Measurements from ENCODE around the gene RASL12.

The RASL12 gene

DNA sequence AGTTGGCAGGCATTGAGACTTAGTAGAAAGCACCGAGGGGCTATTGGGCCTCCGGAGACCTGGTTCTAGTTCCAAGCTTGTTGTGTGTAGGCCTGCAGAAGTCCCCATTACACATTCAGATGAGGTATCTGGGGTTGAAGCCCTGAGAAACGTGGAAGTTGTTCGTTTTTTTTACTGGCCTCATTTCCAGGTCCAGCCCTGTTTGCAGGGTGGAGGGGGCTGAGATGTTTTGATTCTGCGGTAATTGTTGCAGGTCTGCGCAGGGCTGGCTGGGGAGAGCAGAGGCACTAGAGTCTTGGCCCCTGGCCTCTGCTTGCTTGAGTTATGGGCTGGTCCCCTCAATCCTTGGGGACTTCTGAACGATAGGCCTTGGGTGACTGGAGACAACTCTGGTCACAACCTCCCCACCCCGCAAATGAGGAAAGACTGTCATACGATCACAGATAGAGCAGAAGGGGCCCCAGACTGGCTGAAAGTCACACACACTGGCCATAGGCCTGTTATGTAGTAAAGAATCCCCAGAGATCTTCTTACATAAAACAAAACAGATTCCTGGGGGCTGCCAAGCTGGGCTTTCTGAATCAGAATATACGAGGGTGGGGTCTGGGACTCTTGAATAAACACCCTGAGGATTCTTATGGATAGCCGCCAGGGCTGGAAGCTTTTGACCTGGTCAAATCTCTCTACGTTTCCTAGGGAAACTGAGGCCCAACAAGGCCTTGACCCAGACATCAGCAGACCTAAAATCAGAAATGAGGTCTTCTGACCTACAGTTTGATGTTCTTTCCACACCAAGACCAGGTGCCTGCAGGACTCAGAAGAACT is 24.4 kb upstream of the RASL12 start:
- no peaks in the 10 kb centered on the region for H3K27me3 ChIP-seq (ENCODE audit: control insufficient read depth, insufficient read depth, low read length)
- H3K4me3 ChIP-seq (ENCODE audit: low read depth, low read length) = no peak overlapping the region
- H3K4me1 ChIP-seq (ENCODE audit: control insufficient read depth, insufficient read depth, low read length) = peaks cover 22% of the 10 kb centered on the region
- no peaks in the 10 kb centered on the region for H3K36me3 ChIP-seq (ENCODE audit: control insufficient read depth, insufficient read depth, low read length)
- H3K9ac ChIP-seq (ENCODE audit: low read length) = no peak overlapping the region
- no peak overlapping the region for H3K27ac ChIP-seq (ENCODE audit: low read depth, low read length)
- no peaks in the 10 kb centered on the region for H3K9me3 ChIP-seq (ENCODE audit: control insufficient read depth, insufficient read depth, low read depth, low read length)

DNA sequence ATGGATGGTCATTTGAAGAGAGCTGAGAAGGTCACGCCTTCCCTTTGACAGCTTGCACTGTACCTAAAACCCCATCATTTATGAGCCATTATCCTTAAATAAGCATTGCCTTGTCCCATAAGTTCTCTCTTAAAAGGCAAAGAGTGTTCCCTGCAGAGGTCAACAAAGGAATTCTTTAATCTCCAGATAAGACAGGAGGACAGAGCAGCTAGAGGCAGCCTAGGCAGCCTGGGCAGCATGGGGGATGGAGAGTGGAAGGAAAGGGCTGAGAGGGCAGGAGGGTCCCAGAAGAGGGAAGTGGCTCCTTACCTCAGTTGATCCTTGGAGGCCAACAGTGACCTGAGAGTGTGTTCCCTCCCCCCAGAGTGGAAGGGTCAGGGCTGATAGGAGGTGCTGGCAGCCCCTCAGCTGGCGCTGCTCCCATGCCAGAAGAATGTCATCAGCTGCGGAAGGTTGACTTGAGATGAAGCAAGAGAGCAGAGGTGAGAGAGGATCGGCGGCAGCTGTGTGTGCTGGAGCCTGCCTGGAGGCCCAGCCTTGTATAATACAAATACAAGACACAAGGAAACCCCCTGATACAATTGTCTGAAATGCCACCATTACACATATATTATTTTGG is 21.5 kb upstream of the RASL12 start:
- Histone ChIP-seq H3K9me3 (ENCODE audit: control insufficient read depth, insufficient read depth, low read depth, low read length) (no peaks in the 10 kb centered on the region), H3K4me3 (ENCODE audit: low read depth, low read length) (no peak overlapping the region), H3K27ac (ENCODE audit: low read depth, low read length) (no peak overlapping the region), H3K4me1 (ENCODE audit: control insufficient read depth, insufficient read depth, low read length) (peaks cover 44% of the 10 kb centered on the region), H3K27me3 (ENCODE audit: control insufficient read depth, insufficient read depth, low read length) (no peaks in the 10 kb centered on the region), H3K36me3 (ENCODE audit: control insufficient read depth, insufficient read depth, low read length) (no peaks in the 10 kb centered on the region), H3K9ac (ENCODE audit: low read length) (no peak overlapping the region)

DNA sequence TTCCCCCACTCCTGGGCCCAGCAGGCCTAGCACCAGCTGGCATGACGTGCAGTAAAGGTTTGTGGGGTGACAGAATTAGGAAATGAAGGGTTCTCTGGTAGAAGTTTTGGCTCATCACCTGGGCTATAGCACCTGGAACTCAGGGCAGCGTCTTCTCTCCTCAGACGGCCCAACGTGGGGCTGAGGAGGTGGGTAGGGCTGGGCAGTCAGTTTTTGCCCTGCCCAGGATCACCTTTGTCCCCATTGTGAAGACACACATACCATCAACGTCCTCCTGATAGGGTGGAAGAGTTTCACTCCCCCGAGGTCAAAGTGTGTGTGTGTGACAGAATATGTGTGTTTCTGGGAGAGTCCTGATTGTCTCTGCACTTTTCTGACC is 20.8 kb upstream of the RASL12 start:
- Histone ChIP-seq H3K9ac (ENCODE audit: low read length) (no peak overlapping the region), H3K9me3 (ENCODE audit: control insufficient read depth, insufficient read depth, low read depth, low read length) (no peaks in the 10 kb centered on the region)

GRCh38 chr15:65087873-65088642 is 20.3 kb upstream of the RASL12 start:
- no peaks in the 10 kb centered on the region for H3K9me3 ChIP-seq (ENCODE audit: control insufficient read depth, insufficient read depth, low read depth, low read length)
- H3K4me3 ChIP-seq (ENCODE audit: low read depth, low read length) = no peak overlapping the region
- H3K4me1 ChIP-seq (ENCODE audit: control insufficient read depth, insufficient read depth, low read length) = peaks cover 56% of the 10 kb centered on the region
- no peaks in the 10 kb centered on the region for H3K36me3 ChIP-seq (ENCODE audit: control insufficient read depth, insufficient read depth, low read length)
- no peaks in the 10 kb centered on the region for H3K27me3 ChIP-seq (ENCODE audit: control insufficient read depth, insufficient read depth, low read length)
- H3K27ac ChIP-seq (ENCODE audit: low read depth, low read length) = no peak overlapping the region
- H3K9ac ChIP-seq (ENCODE audit: low read length) = no peak overlapping the region

More for the DNA sequence above, 20.8 kb upstream of the RASL12 start:
- Histone ChIP-seq H3K4me1 (ENCODE audit: control insufficient read depth, insufficient read depth, low read length) (peaks cover 51% of the 10 kb centered on the region), H3K36me3 (ENCODE audit: control insufficient read depth, insufficient read depth, low read length) (no peaks in the 10 kb centered on the region), H3K27ac (ENCODE audit: low read depth, low read length) (no peak overlapping the region), H3K27me3 (ENCODE audit: control insufficient read depth, insufficient read depth, low read length) (no peaks in the 10 kb centered on the region), H3K4me3 (ENCODE audit: low read depth, low read length) (no peak overlapping the region)

- peaks cover 62% of the 10 kb centered on the region for H3K4me1 ChIP-seq (ENCODE audit: control insufficient read depth, insufficient read depth, low read length)
- H3K9me3 ChIP-seq (ENCODE audit: control insufficient read depth, insufficient read depth, low read depth, low read length) = no peaks in the 10 kb centered on the region
- no peak overlapping the region for H3K27ac ChIP-seq (ENCODE audit: low read depth, low read length)
- no peak overlapping the region for H3K9ac ChIP-seq (ENCODE audit: low read length)
- no peaks in the 10 kb centered on the region for H3K36me3 ChIP-seq (ENCODE audit: control insufficient read depth, insufficient read depth, low read length)
- H3K4me3 ChIP-seq (ENCODE audit: low read depth, low read length) = no peak overlapping the region
- H3K27me3 ChIP-seq (ENCODE audit: control insufficient read depth, insufficient read depth, low read length) = no peaks in the 10 kb centered on the region
These were observed 19.6 kb upstream of the RASL12 start for GRCh38 chr15:65087411-65087810.

DNA sequence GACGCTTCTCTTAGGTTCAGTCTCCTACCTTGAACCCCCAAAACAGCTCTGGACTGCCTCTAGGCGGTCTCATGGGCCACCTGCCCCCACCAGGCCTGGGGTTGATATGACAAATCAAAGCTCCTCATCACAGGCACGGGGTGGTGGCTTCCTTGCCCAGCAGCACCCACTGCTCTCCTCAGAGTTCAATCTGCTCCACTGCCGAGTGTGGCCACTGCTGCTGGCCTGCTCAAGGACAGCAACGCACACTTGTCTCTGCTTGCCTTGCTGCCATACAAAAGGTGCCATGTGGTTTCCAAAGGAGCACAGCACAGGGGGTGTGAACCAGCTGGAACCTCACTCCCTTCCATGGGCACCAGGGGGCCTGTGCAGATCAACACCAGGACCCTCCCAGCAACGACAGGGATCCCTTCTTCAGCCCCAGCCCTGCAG is 18.9 kb upstream of the RASL12 start:
- no peaks in the 10 kb centered on the region for H3K27me3 ChIP-seq (ENCODE audit: control insufficient read depth, insufficient read depth, low read length)
- H3K9ac ChIP-seq (ENCODE audit: low read length) = no peak overlapping the region
- no peak overlapping the region for H3K27ac ChIP-seq (ENCODE audit: low read depth, low read length)
- no peaks in the 10 kb centered on the region for H3K36me3 ChIP-seq (ENCODE audit: control insufficient read depth, insufficient read depth, low read length)
- no peaks in the 10 kb centered on the region for H3K9me3 ChIP-seq (ENCODE audit: control insufficient read depth, insufficient read depth, low read depth, low read length)
- H3K4me3 ChIP-seq (ENCODE audit: low read depth, low read length) = no peak overlapping the region
- H3K4me1 ChIP-seq (ENCODE audit: control insufficient read depth, insufficient read depth, low read length) = peaks cover 69% of the 10 kb centered on the region

- Histone ChIP-seq H3K4me1 (ENCODE audit: control insufficient read depth, insufficient read depth, low read length) (peaks cover 75% of the 10 kb centered on the region), H3K4me3 (ENCODE audit: low read depth, low read length) (no peak overlapping the region), H3K9ac (ENCODE audit: low read length) (no peak overlapping the region), H3K27ac (ENCODE audit: low read depth, low read length) (no peak overlapping the region), H3K27me3 (ENCODE audit: control insufficient read depth, insufficient read depth, low read length) (no peaks in the 10 kb centered on the region), H3K36me3 (ENCODE audit: control insufficient read depth, insufficient read depth, low read length) (no peaks in the 10 kb centered on the region), H3K9me3 (ENCODE audit: control insufficient read depth, insufficient read depth, low read depth, low read length) (no peaks in the 10 kb centered on the region)
These were observed 18.3 kb upstream of the RASL12 start for GRCh38 chr15:65085990-65086679.

- no peak overlapping the region for H3K27ac ChIP-seq (ENCODE audit: low read depth, low read length)
- peaks cover 77% of the 10 kb centered on the region for H3K4me1 ChIP-seq (ENCODE audit: control insufficient read depth, insufficient read depth, low read length)
- H3K9me3 ChIP-seq (ENCODE audit: control insufficient read depth, insufficient read depth, low read depth, low read length) = no peaks in the 10 kb centered on the region
- H3K36me3 ChIP-seq (ENCODE audit: control insufficient read depth, insufficient read depth, low read length) = no peaks in the 10 kb centered on the region
- no peaks in the 10 kb centered on the region for H3K27me3 ChIP-seq (ENCODE audit: control insufficient read depth, insufficient read depth, low read length)
- no peak overlapping the region for H3K9ac ChIP-seq (ENCODE audit: low read length)
- no peak overlapping the region for H3K4me3 ChIP-seq (ENCODE audit: low read depth, low read length)
These were observed 17.5 kb upstream of the RASL12 start for GRCh38 chr15:65085207-65085753.

GRCh38 chr15:65084500-65085206 is 16.9 kb upstream of the RASL12 start:
- peaks cover 77% of the 10 kb centered on the region for H3K4me1 ChIP-seq (ENCODE audit: control insufficient read depth, insufficient read depth, low read length)

GRCh38 chr15:65083262-65083701 is 15.5 kb upstream of the RASL12 start:
- Histone ChIP-seq H3K4me1 (ENCODE audit: control insufficient read depth, insufficient read depth, low read length) (peaks cover 72% of the 10 kb centered on the region), H3K27ac (ENCODE audit: low read depth, low read length) (peak overlapping the region; percentile 15; the same call in 1 of the 2 replicates), H3K36me3 (ENCODE audit: control insufficient read depth, insufficient read depth, low read length) (no peaks in the 10 kb centered on the region), H3K4me3 (ENCODE audit: low read depth, low read length) (peak overlapping the region; percentile 24; the same call in 1 of the 2 replicates), H3K27me3 (ENCODE audit: control insufficient read depth, insufficient read depth, low read length) (no peaks in the 10 kb centered on the region), H3K9ac (ENCODE audit: low read length) (peak overlapping the region; percentile 20), H3K9me3 (ENCODE audit: control insufficient read depth, insufficient read depth, low read depth, low read length) (no peaks in the 10 kb centered on the region)

More at GRCh38 chr15:65084500-65085206, 16.9 kb upstream of the RASL12 start:
- no peaks in the 10 kb centered on the region for H3K9me3 ChIP-seq (ENCODE audit: control insufficient read depth, insufficient read depth, low read depth, low read length)
- no peak overlapping the region for H3K27ac ChIP-seq (ENCODE audit: low read depth, low read length)
- no peaks in the 10 kb centered on the region for H3K27me3 ChIP-seq (ENCODE audit: control insufficient read depth, insufficient read depth, low read length)
- no peak overlapping the region for H3K4me3 ChIP-seq (ENCODE audit: low read depth, low read length)
- H3K9ac ChIP-seq (ENCODE audit: low read length) = no peak overlapping the region
- no peaks in the 10 kb centered on the region for H3K36me3 ChIP-seq (ENCODE audit: control insufficient read depth, insufficient read depth, low read length)
